HG03575 (cell line): ENCODE data around the gene CSTF1.

Experiments
- ATAC-seq: cut with Tn5 transposase; IDR thresholded peaks from one replicate; pipeline ENCODE4 v1.9.1; 2021; ENCODE audit not compliant: unreplicated experiment, insufficient number of reproducible peaks, low FRiP score; ENCODE audit errors: extremely low read depth

The CSTF1 gene

DNA sequence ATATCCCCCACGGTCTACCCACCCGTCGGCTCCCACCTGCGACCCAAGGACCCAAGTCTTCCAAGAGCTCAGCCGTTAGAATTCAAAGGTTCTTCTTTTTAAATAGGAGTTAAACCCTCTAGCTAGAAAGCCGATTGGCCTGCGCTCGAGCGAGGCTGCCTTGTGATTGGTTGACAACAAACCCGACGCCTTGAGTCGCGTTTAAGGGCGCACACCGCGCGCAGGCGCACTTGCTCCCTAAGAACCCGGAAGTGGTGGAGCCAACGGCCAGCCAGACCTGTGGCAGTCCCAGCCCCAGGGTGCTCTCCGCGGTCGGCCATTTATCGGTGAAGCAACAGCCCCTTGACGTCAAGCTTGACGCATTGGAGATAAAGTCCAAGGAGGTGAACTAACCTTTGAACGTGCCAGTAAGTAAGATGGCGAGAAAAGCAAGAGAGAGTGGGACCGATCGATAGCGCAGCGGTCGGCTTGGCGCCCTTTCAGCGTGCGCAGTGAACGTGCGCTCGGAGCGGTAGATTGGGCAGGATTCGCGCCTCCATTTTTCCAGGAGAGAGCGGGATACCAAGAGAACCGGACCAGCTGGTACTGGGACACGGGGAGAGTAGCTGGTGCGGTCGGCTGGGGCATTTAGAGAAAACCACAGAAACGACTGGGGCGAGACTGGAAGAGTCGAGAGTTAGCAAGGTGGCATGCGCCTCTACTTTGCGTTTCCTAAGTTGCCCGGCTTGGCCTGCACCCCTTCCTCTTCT lies at the start of gene CSTF1, which contains the start of gene AURKA:
Gene CSTF1, plus strand, starts transcription at position 514 of the 749 bp plus-strand sequence. CDS start 2,908 bp downstream, outside the sequence.
Gene AURKA, minus strand, starts transcription at position 84 of the 749 bp plus-strand sequence. CDS start 4,018 bp downstream, outside the sequence.
- peak; percentile 87 for ATAC-seq

DNA sequence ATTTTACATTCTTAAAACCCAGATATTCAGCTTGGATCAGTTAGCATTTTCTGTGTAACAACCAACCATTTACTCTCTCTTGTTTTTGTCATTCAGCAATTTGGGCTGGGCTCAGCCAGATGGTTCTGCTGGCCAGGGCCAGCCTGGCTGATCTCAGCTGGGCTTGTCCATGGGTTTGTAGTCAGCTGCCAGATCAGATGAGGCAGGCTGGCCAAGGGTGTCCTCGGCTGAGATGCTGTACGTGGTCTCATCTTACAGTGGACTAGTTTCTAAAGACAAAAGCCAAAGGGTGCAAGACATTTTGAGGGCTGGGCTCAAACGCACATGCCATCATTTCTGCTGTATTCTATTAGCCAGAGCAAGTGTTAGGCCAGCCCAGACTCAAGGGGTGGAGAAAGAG lies 49.7 kb upstream of the CSTF1 start:
- no peak for ATAC-seq

GRCh38 chr20:56343861-56344381 lies 48.5 kb upstream of the CSTF1 start:
- ATAC-seq: no peak

DNA sequence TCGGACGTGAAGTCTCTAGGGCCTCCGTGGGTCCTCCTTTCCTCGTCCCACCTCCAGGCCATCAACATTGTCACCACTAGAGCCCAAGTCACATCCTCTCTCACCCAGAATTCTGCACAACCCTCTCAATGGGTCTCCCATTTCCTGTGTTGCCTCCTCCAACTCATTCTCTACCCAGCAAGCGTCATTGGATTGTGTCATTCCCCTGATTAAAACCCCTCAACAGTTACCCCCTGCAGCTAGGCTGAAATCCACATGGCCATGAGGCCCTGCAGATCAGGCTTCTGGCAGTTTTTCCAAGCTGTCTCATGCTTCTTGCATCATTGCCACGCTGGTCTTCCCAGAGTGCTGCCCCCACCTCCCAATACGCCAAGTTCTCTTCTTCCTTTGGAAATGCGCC lies 46.5 kb upstream of the CSTF1 start:
- no peak for ATAC-seq

DNA sequence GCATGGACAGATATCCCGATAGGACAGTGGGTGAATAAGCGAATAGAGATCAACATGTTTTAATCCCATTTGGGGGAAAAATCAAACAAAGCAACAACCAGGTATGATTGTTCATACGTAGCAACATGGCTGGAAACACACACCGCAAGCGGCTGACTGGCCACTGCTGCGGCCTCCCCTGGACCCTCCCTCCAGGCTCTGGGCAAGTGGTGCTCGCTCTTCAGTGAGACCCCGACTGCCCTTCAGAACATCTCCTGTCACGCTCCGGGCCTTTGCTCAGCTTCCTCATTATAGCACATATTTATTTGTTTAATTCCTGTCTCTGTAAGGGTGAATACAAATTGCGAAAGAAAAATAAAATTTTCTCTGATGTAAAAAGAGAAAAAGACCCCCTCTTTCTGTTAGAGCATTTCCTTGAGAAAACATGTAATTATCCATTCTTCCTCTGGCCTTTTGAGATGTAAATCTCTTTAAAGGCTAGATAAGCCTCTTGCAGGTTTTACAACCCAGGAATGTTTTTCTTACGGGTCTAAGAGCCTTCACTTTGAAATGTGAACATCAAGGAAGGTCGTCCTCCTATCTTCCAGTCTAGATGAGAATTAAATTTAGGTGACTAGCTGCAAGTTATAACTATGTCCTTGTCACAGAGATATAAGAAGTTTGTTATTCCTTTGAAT lies 44.7 kb upstream of the CSTF1 start:
- ATAC-seq: no peak

DNA sequence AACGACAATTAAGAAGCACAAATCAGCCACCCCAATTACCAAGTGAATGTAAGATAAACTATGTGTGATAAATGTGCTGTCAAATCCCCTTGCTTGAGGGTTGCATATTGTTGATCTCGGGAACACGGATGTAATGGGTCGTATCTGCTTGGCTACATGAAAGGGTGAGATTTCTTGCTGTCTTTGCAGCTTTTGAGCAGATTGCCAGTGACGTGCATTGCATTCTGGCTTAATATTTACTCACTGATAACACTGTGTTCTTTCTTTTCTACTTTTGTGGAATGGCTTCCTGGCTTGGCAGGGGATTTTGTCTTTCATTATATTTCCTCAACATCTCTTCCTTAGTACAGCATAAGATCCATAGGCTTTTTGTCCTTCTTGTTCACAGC lies 44.1 kb upstream of the CSTF1 start:
- no peak for ATAC-seq

GRCh38 chr20:56348746-56349145 lies 43.7 kb upstream of the CSTF1 start:
- no peak for ATAC-seq

DNA sequence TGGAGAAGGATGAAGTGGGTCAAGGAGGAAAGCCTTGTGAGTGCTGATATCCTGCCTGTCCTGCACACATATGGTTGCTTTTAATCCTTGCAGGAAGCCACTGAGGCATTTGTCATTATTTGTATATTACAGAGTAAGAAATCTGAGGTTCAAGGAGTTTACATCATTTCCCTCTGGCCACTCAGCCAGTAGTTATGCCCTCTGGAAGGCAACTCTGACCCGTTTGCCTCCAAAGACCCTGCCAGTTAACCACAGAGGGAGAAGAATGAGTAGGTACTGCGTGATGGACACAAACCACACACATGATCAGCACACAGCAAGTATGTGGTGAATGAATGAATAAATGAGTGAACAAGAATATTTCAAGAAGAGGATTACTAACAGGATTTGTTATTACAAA lies 41.6 kb upstream of the CSTF1 start:
- no peak for ATAC-seq

- ATAC-seq: no peak
Observed at GRCh38 chr20:56352345-56353055, 39.9 kb upstream of the CSTF1 start.

- ATAC-seq: no peak
Observed at GRCh38 chr20:56353356-56353755, 39.1 kb upstream of the CSTF1 start.

- no peak for ATAC-seq
Observed at GRCh38 chr20:56358070-56358469, 34.4 kb upstream of the CSTF1 start.

DNA sequence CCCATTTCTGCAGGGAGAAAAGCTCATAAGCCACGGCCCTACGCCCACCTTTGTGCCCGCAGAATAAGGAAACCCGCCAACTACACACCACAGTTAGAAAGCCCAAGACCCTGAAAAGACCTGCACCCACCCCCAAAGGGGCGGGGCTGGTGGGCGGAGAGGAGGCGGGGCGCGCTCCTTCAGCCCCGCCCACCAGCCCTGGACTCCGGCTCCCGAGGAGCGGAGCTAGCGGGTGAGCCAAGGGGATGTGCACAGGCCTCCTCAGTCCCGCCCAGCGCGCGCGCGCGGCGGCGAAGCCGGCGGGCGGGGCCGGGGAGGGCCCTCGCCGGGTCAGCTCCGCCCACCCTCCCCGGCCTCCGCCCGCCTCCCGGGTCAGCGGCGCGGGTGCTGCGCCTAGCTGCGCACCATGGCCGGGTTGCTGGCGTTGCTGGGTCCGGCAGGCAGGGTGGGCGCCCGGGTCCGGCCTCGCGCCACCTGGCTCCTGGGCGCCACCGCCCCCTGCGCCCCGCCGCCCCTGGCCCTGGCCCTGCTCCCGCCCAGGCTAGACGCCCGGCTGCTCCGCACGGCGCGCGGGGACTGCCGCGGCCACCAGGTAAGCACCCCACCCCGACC lies 33.7 kb upstream of the CSTF1 start, which contains the start of gene FAM210B:
Gene FAM210B, plus strand, starts transcription at position 375 of the 612 bp plus-strand sequence. Its CDS starts 32 bp downstream, at position 407.
- ATAC-seq: no peak

DNA sequence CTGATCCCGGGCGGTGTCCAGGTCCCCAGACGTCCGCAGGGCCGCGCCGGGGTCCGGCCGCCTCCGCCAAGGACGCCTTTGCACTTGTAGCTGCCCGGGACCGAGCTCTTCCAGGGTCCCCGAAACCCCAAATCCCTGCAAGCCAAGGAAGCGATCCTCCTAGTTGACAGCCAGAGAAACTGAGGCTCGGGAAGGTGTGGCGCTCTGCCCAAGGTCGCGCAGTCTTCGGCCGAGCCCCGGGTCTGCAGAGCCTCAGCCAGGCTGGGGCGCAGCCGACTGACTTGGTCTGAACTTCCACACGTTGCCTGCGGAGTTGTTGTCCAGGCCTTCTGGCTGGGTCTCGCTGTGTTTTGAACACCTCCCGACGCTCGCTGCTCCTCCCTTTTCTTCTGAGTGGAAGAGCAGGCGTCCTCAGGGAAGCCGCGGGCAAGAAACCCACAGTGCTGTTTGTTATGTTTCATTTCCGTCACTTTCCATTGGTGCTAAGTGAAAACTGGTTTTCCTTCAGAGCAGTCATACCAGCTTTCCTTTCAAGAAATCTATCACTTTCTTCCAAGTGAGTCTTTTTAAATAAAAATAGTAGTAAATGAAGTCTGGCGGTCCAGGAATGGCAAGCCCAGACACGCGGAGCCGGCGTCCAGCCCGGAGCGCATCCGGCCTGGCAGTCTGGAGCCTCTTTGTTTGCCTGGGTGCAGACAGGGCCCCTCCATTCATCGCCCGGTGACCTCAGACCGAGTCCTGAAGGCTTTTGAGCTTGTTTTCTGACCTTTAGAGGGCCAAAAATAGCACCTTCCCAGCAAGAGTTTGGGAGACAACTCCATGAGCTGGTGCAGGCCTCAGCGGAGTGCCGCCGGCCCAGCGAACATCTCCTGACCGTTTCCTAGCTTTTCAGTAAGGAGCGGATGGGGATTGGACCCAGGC lies 33.0 kb upstream of the CSTF1 start:
- ATAC-seq: no peak

- no peak for ATAC-seq
Observed at GRCh38 chr20:56360133-56360907, 32.1 kb upstream of the CSTF1 start.

DNA sequence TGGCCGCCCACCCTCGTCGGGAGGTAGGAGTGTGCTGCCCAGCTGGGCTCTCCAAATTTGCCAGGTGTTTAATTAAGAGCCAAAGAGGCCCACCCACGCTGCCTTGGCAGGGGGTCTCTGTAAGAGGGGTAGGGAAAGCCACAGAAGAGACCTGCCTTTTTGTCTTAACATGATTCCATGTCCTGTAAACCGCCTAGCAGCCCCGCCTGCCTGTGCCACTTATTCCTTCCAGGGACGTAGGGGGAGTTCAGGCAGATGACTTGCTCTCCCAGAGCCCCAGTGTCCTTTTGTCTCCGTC lies 31.6 kb upstream of the CSTF1 start:
- no peak for ATAC-seq

DNA sequence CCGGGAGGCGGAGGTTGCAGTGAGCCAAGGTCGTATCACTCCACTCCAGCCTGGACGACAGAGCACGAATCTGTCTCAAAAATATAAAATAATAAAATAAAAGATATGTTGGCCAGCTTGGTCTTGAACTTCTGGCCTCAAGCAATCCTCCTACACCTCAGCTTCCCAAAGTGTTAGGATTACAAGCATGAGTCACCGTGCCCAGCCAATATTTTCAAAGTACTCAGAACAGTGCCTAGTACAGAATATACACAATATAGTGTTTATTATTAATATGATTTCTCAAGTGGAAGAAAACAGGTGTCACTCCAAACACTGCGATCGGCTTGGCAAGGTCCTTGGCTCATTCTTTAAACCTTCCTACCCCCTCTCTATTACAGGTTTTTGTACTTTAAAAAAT lies 30.5 kb upstream of the CSTF1 start:
- no peak for ATAC-seq

DNA sequence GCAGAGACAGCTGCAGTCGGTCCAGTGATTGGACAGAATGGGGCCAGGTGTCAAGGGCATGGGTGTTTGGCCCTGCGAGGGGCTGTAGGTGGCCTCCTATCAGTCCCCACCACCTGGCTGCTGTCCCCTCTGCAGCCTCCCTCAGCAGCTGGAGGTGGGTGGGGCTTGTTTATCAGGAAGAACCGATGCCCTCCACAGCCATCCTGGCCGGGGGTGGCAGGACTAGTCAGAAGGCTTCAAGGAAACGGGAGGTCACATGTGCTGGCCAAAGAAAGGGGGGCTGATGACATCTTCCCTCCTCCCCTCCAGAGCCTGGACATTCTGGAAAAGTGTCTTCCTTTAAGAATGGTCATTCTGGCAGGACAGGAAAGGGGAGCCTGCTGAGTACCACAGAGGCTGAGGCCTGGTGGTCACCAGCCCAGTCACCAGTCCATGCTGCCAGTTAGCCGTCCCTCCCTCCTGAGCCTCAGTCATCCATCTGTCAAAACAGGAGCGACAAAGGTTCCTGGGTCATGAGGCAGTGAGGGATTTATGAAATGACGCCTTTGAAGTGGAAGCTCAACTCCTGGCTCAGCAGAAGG lies 29.5 kb upstream of the CSTF1 start:
- ATAC-seq: no peak
